Measurements from ENCODE around the gene GATAD2A. TPM values are rescaled to one million over a fixed set of nuclear protein-coding genes. Genes with fewer than 3 reads are reported as not detected.

GATAD2A gene
- total and polyA plus RNA-seq, 10 of the 15 experiments (the other 5 are each of a cell fraction or from before 2014, with no cell fraction given), result 2.6 to 173 (median 32.0) TPM

GRCh38 chr19:19486343-19487076, 81.0 kb downstream of the GATAD2A start (continued):
- TF ChIP-seq BCL3 (IDR thresholded peaks at IDR 0.05; ENCODE audit: borderline replicate concordance, insufficient read depth, low read depth, low read length, poor library complexity, severe bottlenecking) (no peak), HDAC2 (IDR thresholded peaks at IDR 0.05) (no peak), JUND (IDR thresholded peaks at IDR 0.05; ENCODE audit: low read depth, low read length) (no peak), NFYA (IDR thresholded peaks at IDR 0.05; ENCODE audit: borderline replicate concordance, low read depth, low read length) (no peak), PRDM15 (CRISPR knock-in tag; IDR thresholded peaks at IDR 0.05) (no peak), SMAD1 (IDR thresholded peaks at IDR 0.05; ENCODE audit: low read depth, partially characterized antibody) (no peak), BACH1 (IDR thresholded peaks at IDR 0.05; ENCODE audit: borderline replicate concordance) (no peak), RAD51 (IDR thresholded peaks at IDR 0.05) (no peak), RBBP5 (conservative IDR thresholded peaks at IDR 0.05) (no peak)

All from GM12878 (cell line).